ENCODE data around the gene RASSF4.

The RASSF4 gene

GRCh38 chr10:45015590-45015989, 56.0 kb downstream of the RASSF4 start:
- DNase-seq = no peak

DNA sequence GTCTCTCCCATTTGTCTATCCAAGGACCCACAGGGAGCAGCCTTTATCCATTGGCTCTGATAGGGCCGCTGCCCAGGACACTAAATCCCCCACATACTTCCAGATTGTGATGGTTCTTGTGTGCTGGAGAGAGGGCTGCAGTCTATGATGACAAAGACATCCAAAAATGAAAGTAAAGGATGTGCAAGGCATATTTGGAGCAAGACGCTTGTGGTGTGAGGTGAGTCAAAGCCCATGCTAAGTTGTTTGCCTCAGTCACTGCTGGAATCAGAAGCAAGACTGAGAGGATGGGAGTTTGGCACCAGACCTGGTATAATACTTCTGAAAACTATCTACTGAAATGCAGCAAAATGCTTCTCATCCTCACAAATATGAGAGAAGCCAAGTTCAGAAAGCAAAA, 63.8 kb downstream of the RASSF4 start:
- no peak for DNase-seq

GRCh38 chr10:45034301-45034700, 74.7 kb downstream of the RASSF4 start:
- DNase-seq = no peak

- no peak for DNase-seq
Measured at GRCh38 chr10:45035673-45036072, 76.1 kb downstream of the RASSF4 start.

DNA sequence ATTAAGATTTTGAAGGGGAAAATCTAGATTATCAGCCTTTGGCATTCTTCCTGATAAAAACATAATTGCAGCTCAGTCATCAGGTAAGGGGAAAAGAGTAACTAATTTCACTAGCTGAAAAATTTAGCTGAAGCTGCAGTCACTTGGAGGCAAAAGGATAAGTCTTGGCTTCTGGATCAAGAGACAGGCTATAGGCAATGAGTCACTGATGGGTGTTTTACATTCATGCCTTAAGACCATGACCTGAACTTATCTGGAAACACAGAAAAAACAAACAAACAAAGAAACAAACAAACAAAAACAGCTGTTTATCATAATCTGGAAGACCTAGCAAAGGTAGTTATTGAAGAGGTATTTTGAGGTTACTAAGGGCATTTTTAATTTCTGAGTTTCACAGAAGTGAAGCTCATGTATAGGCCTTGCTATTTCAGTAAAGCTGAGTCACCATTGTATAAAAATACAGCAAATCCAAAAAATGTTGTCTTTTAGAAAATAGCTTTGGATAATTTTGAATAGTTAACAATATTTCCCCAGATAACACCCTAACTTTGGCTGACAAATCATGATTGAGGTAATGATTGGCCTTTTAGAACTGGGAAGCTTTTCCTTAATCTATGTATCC, 81.4 kb downstream of the RASSF4 start:
- no peak for DNase-seq

DNA sequence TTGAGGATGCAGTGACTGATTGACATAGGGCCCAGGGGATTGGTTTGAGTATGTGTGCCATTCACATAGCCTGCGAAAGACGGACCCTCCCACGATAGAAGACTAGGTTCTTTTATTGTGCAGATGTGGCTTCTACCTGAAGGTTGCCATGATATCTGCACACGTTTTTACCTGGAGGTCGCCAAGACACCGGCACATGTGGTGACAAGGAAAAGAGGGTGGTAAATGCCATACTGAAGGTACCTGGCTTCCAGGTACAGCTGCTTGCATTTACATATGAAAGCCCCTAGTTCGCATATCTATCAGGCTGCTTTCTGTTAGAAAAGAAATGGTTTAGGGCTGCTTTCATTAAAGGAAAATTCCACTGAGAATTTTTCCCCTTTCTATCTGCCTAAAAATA, 84.7 kb downstream of the RASSF4 start:
- no peak for DNase-seq

Data from hematopoietic multipotent progenitor cell treated with erythropoietin and hydrocortisone succinate and interleukin-3 and kit ligand, for 6 days (in vitro differentiated cells).